CD4-positive, alpha-beta T cell treated with Interleukin-6 for 4 hours (primary cell): Measurements from ENCODE around the gene CCDC178.
A peak's percentile ranks its signal among the peaks of the same experiment; 100 is the strongest.
"Not testable (repeated sequence)": the region's sequence is repeated elsewhere in the genome, so short reads cannot be mapped to it uniquely, and the experiment has no call there.

ENCODE experiments used
- DNase-seq: peaks from one replicate; pipeline ENCODE4 v3.0.0-alpha.2; 2020; ENCODE audit warnings: mixed read lengths

Gene CCDC178

DNA sequence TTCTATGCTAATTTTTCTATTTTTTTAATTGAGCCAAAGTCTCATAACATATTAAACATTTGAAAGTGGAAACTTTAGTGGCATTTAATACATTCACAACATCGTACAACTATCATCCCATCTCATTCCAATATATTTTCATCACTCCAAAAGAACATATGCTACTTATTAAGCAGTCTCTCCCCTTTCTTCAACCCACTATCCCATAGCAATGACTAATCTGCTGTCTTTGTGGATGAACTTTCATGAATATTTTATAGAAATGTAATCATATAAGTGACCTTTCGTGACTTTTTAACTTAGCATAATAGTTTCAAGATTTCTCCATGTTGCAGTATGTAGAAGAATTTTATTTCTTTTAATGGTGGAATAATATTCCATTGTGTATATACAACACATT is 90.3 kb downstream of the CCDC178 start:
- no peak for DNase-seq

DNA sequence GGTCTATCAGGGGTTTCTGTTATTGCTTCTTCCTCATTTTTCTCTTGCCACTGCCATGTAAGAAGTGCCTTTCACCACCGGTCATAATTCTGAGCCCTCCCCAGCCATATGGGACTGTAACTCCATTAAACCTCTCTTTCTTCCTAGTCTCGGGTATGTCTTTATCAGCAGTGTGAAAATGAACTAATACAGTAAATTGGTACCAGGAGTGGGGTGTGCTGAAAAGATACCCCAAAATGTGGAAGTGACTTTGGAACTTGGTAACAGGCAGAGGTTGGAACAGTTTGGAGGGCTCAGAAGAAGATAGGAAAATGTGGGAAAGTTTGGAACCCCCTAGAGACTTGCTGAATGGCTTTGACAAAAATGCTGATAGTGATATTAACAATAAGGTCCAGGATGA is 100.8 kb downstream of the CCDC178 start:
- not testable (repeated sequence) for DNase-seq

DNA sequence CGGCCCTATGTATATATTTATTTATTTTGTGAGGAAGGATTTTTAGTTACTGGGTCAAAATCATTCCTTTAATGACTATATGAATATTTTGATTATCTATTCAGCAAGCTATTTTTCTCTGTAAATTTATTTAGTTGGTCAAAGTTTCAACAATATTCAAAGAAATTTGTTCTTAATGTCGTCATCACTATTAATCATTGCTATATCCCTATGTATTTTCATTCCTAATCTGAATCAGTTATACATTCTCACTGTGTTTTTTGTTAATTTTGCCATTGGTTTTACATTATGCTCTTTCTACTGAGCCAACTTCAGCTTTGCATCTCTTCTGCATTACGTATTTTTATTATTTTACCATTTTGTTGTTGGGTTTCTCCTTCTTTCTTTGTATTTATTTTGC is 105.7 kb downstream of the CCDC178 start:
- no peak for DNase-seq

DNA sequence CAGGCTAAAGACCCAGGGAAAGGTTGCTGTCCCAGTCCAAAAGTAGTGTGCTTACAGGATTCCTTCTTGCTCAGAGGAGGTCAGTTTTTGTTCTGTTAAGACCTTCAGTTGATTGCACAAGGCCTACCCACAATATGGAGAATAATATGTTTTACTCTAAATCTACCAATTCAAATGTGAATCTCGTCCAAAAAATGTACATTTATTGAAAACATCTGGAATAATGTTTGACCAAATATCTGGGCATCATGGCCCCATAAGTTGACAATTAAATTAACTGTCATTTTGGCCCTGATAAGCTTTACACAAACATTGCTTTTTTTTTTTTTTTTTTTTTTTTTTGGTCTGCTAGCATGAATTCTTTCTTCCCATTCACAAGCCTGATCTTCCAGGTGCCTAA is 109.8 kb downstream of the CCDC178 start:
- DNase-seq = no peak

DNA sequence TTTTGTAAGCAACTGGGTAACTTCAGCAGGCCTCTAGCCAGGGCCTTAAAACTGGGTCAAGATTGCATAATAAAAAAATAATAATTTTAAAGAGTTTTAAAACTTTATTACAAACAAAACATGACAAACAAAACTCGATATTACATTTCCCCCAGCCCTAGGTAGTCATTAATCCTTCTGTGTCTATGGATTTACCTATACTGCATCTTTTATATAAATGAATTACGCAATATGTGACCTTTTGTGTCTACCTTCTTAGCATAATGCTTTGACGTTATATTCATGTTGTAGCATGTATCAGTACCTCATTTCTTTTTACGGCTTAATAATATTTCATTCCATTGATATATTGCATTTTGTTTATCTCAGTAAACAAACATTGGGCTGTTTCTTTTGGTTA is 113.5 kb downstream of the CCDC178 start:
- DNase-seq = no peak

DNA sequence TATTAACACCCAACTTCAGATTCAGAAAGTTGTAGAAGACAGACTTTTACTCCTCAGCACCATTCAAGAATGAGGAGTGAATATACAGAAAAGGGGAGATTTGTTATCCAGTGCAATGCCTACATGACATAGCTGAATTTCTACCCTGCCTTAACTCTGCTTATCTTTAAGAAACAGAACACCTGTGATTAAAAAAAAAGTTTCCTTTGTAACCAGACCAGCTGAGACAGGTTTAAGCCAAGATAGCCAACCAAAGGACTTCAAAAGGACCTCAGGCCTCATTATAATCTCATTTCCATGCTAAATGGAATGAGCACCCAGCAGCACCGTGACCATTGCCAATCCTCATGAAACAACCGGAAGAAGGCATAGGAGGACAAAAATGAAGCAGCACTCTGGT is 122.9 kb downstream of the CCDC178 start:
- no peak for DNase-seq

DNA sequence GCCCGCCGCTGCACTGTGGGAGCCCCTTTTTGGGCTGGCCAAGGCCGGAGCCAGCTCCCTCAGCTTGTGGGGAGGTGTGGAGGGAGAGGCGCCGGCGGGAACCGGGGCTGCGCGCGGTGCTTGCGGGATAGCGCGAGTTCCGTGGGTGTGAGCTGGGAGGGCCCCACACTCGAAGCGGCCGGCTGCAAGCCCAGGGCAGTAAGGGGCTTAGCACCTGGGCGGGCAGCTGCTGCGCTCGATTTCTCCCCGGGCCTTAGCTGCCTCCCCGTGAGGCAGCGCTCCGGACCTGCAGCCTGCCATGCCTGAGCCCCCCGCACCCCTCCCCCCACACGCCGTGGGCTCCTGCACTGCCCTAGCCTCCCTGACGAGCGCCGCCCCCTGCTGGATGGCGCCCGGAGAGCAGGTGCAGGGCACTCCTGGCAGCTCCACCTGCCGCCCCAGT is 124.4 kb downstream of the CCDC178 start:
- DNase-seq = no peak

DNA sequence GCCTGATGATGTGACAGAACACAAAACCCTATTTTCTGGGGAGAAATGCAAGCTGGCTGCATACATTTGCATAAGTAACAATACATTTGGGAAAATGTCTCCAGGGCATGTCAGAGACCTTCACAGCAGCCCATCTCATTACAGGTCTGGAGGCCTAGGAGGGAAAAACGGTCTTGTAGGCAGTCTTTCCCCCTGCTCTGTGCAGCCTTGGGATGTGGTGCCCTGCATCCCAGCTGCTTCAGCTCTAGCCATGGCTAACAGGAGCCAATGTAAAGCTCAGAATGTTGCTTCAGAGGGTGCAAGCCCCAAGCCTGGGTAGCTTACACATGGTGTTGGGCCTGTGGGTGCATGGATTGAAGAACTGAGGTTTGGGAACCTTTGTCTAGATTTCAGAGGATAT is 133.0 kb downstream of the CCDC178 start:
- DNase-seq = no peak

DNA sequence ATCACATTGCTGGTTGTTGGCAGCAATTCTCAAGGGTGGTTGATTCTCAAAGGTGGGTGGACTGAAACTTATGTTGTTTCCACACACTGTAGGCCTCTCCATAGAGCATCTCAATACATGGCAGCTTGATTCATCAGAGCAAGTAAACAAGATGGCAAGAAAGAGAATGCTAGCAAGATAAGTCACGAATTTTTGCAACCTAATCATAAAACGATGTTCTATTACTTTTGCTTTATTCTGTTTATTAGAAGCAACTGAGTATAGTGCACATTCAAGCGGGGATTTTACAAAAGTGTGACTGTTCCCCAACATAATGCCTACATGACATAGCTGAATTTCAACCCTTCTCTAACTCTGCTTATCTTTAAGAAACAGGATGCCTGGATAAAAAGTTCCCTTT is 136.2 kb downstream of the CCDC178 start:
- no peak for DNase-seq

DNA sequence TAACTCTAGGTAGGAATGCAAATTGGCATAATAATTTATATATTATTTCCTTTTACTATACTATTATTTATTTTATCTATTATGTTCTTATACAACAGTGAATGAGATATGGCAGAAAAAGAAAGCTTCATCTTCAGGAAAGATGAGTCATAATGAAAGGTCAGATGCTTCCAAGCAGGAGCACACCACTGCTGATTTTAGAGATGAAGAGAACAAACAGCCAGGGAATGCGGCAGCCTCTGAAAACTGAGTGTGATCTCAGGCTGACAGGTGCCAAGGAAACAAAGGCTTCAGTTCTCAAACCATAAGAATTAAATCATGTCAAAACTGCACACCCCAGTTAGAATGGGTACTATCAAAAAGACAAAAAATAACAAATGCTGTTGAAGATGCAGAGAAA is 149.0 kb downstream of the CCDC178 start:
- DNase-seq = no peak

DNA sequence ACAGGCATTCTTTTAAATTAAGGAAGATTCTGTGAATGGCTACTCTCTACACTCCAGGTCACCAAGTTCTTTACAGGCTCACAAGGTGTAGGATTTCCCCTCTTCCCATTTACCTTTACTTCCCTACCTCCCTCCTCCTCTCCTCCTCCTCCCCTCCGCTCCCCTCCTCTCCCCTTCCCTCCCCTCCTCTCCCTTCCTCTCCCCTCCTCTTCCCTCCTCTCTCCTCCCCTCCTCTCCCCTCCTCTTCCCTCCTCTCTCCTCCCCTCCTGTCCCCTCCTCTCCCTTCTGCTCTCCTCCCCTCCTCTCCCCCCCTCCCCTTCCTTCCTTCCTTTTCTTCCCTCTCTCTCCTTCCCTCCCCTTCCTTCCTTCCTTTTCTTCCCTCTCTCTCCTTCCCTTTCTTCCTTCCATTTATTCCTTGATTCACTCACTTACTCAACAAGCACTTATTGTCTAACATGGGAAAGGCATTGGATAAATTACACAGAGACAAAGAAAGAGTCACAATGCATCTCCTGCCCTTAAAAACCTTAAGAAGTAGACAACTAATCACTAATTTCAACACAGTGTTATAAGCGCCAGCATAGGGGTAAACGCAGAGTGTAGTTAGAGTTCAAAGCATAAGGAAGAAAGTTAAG is 152.3 kb downstream of the CCDC178 start:
- no peak for DNase-seq

DNA sequence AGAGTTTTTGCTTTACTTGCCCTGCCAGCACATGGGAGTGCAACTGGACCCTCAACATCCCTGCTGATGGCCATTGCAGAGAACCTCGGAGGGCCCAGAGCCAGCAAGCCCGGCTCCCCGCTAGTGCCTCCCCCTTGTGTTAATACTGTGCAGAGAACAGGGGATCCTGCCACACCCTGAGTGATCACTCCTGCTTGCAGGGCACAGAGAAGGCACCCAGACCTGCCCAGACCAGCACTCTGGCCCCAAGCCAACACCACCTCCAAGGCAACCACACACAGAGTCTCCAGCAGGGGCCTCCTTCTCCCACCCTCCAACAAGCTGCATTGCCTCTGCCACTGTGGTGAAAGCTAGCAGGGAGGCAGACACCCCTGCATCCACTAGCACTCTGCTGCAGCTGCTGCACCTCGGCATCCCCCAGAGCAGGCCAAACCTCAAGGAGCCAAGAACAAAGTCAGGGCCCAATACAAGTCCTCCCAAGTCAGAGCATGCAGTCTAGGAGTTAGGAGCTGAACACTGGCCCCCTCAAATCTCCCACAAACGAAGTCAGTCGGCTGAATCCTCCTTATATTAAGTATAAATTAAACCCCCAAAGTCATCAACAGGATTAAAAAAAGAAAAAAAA is 157.7 kb downstream of the CCDC178 start:
- DNase-seq = no peak

DNA sequence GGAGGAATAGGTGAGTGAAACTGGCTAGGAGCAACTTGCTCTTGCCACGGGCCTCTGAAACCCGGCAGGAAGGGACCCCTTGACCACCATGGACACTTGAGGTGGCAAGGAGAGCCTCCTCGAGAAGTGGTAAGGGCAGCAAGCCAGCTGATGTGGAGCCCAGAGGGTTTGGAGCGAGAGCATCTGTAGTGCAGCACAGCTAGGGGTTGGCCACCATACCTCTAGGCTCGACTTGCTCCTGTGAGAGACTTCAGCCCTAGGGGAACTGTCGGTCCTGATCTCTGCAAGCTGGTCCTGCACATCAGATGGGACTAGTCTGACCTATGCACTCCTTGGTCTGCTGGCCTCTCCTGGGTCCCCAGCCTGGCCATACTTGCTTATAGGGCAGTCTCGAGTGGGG is 158.4 kb downstream of the CCDC178 start:
- DNase-seq = no peak

DNA sequence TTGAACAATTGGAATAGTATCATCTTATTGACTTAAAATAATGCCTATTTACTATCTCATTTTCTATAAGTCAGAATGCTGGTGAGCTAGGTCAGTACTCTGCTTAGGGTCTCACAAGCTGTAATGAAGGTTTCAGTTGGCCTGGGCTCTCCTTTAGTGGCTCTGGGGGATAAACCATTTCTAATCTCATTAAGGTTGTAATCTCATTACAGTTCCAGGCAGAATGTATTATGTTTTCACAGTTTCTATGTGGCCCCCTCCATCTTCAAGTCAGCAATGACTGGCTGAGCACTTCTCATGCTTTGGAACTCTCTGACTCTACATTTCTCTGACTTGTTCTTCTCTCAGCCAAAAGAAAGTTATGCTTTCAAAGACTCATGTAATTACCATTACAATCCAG is 163.1 kb downstream of the CCDC178 start:
- DNase-seq = no peak

DNA sequence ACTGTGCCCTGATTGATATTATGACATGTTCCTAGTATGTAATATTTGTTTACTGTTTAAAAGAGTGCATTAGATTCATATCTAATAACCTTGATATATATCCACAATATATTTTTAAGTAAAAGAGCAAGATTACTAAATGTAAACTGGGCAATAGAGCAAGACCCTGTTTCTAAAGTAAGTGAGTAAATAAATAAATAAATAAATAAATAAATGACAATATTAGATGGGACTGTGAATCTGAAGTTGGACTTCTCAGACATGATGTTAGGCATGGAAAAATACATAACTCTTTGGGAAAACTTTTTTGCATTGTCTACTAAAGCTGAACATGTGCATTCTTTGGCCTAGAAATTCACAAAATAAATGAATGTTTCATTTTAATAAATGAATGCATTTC is 164.7 kb downstream of the CCDC178 start:
- DNase-seq = no peak

DNA sequence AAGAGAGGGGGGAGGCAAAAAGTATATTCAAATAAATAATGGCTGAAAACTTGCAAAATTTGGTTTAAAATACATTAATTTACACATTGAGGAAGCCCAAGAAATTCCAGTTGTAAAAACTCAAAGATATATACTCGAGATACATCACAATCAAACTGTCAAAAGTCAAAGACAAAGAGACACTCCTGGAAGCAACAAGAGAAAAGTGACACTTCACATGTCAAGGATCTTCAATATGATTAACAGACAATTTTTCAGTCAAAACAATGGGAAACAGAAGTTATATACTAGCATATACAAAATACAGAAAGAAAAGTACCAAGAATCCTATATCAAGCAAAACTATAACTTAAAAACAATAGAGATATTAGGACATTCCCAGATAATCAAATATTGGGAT is 170.2 kb downstream of the CCDC178 start:
- no peak for DNase-seq

DNA sequence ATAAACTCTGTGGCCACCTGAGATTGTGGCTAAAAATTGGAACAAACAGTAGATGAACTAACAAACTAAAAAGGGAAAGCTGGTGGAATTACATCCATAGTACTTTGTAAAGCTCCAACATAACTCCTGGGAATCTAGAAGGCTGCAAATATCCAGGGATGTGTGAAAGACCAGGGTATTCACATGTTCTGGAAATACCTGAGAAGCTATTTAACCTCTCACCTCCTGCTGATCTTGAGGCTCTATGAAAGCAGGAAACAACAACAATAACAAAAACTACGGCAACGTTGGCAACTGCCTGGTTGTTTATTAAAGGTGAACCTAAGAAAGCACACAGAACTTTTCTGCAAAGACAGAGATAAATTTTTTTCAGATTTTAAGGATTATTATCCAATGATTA is 171.3 kb downstream of the CCDC178 start:
- DNase-seq = no peak

DNA sequence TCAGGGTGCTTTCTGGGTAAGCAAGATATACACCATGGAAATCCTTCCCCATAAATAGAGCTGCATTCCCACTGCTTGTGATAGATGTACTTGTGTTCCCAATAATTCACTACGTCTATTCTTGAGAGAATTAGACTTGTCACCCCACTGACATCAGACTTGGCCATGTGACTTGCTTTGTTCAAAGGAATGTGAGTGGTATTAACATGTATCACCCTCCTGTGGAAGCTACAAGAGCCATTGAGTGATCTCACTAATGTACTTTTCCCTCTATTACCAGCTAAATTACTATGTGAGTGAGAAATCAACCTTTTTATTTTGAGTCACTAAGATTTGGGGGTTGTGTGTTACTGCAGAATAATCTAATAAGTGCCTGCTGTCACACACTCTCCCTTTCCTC is 176.0 kb downstream of the CCDC178 start:
- DNase-seq = no peak

DNA sequence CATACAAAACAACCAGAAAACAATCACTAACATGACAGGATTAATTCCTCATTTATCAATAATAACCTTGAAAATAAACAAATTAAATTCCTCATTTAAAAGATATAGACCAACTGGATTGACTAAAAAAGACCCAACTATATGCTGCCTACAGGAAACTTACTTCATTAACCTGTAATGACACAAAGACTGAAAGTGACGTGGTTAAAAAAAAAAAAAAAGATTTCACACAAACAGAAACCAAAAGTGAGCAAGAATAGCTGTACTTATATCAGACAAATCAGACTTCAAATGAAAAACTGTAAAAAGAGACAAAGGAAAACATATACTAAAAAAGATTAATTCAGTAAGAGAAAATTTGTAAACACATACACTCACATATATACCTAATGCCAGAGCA is 201.2 kb downstream of the CCDC178 start:
- DNase-seq = no peak

DNA sequence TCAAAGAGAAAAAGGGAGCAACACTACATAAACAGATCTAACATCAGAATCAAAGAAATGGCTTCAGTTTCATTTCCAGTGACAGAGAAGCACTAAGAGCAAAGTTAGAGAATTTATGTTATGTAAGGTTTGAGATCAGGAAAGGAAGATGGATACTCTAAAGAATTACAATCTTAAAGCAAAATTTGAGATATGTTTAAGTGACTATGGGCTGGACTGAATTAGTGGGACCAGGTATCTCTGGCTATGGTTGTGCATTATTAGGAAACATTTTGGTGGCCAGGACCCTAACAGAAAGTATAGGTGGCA is 208.2 kb downstream of the CCDC178 start:
- no peak for DNase-seq

DNA sequence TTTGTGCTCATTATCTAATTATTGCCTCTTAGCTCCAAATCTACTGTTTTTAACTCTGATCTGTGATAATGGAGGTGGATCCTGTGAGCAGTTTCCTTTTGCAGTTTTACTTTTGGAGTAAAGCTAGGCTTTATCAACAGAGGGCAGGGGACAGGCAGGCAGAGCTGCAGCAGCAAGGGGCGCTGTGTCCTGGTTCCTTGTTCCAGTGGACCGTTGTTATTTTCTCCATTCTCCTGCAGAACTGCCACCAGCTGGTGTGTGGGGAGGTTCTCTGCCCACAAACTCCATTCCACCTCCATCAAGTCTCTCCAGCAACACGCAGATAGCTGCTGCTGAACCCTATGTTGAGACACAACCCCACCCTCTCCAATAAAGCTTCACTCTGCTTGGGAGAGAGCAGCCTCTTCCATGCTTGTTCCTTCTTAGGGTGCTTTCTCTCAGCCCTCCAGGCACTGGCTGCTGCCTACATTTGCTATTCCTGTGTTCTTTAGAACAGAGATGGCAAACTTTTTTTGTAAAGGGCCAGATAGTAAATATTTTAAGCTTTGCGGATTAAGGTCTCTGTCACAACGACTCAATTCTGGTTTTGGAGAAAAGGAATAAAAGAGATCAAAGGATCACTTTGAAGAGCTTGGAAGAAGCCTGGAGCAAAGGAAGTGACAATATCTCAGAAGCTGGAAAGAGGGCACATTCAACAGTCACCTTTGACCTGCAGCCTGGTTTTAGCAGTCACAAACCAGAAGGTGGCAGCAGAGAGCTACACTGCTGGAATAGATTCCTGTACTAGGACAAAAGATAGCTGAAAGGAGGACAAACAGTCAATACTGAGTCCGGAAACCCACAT is 208.8 kb downstream of the CCDC178 start:
- DNase-seq = peak; percentile 30

DNA sequence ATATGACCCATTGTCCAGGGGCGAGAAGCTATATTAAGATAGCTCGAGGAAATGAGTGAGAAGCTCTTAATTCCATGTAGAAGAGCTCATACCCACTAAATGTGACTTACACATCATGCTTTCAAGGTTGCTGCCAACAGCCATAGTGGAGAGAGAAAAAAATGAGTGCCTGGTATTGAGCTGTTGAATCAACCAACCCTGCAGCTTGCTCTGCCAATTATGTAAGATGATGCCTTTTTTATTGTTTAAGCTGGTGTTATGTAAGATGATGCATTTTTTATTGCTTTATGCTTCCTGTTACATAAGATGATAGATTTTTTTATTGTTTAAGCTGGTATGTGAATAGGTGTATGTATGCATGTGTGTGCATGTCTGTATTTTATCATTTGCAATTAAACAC is 228.2 kb downstream of the CCDC178 start:
- no peak for DNase-seq

DNA sequence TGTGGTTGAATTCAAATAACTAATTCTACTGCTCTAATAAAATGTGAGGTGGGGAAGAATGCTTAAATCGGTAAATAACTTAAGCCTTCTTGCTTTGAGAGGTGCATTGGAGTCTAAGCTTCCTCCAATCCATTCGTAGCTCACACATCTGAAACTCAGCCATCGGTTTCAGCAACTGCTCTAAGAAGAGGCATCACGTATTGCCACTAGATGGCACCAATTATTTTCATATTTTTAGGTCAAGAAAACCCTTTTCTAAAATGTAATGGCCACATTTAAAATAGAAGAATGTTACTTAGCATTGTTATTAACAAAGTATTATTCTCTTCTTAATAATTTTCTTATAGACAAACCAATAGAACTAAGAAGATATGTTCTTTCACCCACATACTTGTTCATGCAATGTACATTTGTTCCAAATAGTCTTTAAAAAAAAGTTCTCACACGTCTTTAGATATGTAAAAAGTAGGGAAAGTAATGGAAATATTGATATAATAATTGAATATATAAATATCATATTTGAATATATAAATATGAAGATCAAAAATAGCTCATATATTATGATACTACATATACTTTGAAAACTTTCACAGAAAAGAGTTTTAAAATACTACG is 229.8 kb downstream of the CCDC178 start:
- no peak for DNase-seq

DNA sequence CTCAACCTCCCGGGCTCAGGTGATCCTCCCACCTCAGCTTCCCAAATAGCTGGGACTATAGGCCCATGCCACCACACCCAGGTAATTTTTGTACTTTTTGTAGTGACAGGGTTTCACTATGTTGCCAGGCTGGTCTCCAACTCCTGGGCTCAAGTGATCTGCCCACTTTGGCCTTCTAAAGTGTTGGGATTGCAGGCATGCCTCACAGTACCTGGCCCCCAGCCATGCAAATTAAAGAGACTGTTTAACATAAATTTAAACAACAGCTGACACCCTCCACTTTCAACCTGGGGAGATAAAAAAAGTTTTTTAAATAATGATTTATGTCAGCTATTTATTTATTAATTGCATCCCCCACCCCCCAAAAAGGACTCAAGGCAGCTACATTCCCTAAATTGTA is 234.7 kb downstream of the CCDC178 start:
- no peak for DNase-seq
